Stomach (tissue), 4 donors: ENCODE measurements around the gene PTTG2.

ENCODE experiments used
- EP300 ChIP-seq: sonication (generic); formaldehyde crosslinking; IDR thresholded peaks from one replicate; pipeline ENCODE4 v1.6.1; 2017; ENCODE audit warnings: antibody characterized with exemption
- POLR2AphosphoS5 ChIP-seq, 3 donors: sonication (generic); formaldehyde crosslinking; IDR thresholded peaks; one replicate each; pipeline ENCODE4 v1.6.1; 2016; ENCODE audit warnings: antibody characterized with exemption in 3 of 3
- TF ChIP-seq, protein P1 (sequence below), 7 experiments: fragments of 450-650 bp in 4 of 7; fragments of 200-600 bp in 3 of 7; sonication (generic) in 3 of 7; IDR thresholded peaks; one replicate each; pipeline ENCODE4 v1.5.1; 2016 to 2019; ENCODE audit warnings: antibody characterized with exemption in 7 of 7, control low read depth in 2 of 7, mild to moderate bottlenecking in 1 of 7

DNA sequence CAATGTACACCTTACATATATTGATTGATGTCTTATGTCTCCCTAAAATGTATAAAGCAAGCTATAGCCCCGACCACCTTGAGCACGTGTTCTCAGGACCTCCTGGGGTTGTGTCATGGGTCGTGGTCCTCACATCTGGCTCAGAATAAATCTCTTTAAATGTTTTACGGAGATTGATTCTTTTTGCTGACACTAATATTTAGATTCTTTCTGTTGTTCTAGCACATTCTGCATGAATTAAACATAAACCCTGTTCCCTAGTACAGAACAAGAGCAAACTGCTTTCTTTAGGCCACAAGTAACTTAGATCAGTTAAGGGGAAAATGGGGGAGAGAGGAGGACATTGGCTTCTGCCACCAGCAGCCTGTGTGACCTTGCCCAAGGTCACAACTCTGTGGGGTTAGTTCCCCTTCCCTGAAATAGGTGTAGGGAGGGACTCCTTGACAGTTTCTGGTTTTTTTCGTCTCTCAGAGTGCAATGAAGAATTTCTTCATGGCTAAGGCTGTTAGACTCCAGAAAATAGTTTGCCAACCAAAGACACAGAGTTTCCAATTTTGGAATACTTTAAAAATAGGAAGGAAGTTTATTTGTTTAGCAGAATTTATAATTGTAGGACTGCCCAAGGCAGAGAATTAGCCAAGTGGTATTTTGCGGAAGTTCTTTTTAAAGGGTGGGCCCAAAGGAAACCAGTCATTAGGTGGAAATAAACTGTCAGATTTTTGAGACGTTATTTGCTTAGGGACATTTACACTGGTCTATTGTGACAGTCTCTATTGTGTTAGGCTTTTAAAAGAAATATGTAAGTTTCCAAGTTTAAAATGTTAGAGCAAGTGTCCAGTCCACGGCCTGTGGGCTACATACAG, 29.4 kb downstream of the PTTG2 start:
- TF ChIP-seq, protein P1, sequence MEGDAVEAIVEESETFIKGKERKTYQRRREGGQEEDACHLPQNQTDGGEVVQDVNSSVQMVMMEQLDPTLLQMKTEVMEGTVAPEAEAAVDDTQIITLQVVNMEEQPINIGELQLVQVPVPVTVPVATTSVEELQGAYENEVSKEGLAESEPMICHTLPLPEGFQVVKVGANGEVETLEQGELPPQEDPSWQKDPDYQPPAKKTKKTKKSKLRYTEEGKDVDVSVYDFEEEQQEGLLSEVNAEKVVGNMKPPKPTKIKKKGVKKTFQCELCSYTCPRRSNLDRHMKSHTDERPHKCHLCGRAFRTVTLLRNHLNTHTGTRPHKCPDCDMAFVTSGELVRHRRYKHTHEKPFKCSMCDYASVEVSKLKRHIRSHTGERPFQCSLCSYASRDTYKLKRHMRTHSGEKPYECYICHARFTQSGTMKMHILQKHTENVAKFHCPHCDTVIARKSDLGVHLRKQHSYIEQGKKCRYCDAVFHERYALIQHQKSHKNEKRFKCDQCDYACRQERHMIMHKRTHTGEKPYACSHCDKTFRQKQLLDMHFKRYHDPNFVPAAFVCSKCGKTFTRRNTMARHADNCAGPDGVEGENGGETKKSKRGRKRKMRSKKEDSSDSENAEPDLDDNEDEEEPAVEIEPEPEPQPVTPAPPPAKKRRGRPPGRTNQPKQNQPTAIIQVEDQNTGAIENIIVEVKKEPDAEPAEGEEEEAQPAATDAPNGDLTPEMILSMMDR (IDR thresholded peaks at IDR 0.05), result no peak
- TF ChIP-seq POLR2AphosphoS5 (IDR thresholded peaks at IDR 0.05) (no peak), EP300 (no peak)
